Urinary bladder (tissue), 4 donors: ENCODE results near the gene ATP6V0E2. TPM values are rescaled to one million over a fixed set of nuclear protein-coding genes. Genes with fewer than 3 reads are reported as not detected.

Experiments used
- DNase-seq: peaks from one replicate; pipeline ENCODE4 v3.0.0-alpha.2; 2015; ENCODE audit errors: extremely low spot score
- H3K27ac ChIP-seq: one replicate; pipeline ENCODE4 v1.5.1; 2013; ENCODE audit warnings: low read depth, mild to moderate bottlenecking, moderate library complexity
- H3K36me3 ChIP-seq: one replicate; pipeline ENCODE4 v1.6.1; 2013; ENCODE audit warnings: mild to moderate bottlenecking, moderate library complexity; ENCODE audit not compliant: insufficient read depth
- H3K4me1 ChIP-seq: one replicate; pipeline ENCODE4 v1.6.1; 2013; ENCODE audit warnings: mild to moderate bottlenecking, moderate library complexity; ENCODE audit not compliant: insufficient read depth
- H3K4me3 ChIP-seq: one replicate; pipeline ENCODE4 v1.5.1; 2013; ENCODE audit warnings: low read depth, low read length
- WGBS: extraction: QIAGEN DNeasy Blood & Tissue Kit; methylation state at CpG from one replicate; pipeline ENCODE4 v1.1.7; 2013; 5-methylcytosine and 5-hydroxymethylcytosine counted together
- polyA plus RNA-seq: library from polyadenylated mRNA; stranded (reverse); fragments of 200-250 nt; gene quantifications from one replicate; pipeline ENCODE4 v1.2.3, GENCODE V29; 2013
- total RNA-seq: library from RNA; depleted of rRNA; stranded (reverse); fragments of >200 nt; gene quantifications from one replicate; pipeline ENCODE4 v1.2.3, GENCODE V29; 2014
- donor health status: healthy with polysubstance abuse.
- donor health status: healthy.

ATP6V0E2 gene
- total and polyA plus RNA-seq, 2 donors, result 8.2 to 34.3 TPM

DNA sequence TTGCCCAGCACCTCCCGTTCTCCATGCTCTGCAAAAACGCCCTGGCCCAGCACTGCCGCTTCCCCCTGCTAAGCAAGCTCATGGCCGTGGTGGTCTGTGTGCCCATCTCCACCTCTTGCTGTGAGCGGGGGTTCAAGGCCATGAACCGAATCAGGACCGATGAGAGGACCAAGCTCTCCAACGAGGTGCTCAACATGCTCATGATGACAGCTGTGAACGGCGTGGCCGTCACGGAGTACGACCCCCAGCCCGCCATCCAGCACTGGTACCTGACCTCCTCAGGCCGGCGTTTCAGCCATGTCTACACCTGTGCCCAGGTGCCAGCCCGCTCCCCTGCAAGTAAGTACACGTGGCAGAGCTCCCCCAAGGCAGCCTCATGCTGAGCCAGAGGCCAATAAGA lies 11.6 kb upstream of the ATP6V0E2 start:
- H3K27ac ChIP-seq, result no peak overlapping the region
- H3K36me3 ChIP-seq, result peaks cover 6% of the 10 kb centered on the region
- no peak overlapping the region for H3K4me3 ChIP-seq
- no peak for DNase-seq
- WGBS, result 91% methylated on average over 18 of the region's 18 CpGs
- H3K4me1 ChIP-seq, result no peaks in the 10 kb centered on the region

DNA sequence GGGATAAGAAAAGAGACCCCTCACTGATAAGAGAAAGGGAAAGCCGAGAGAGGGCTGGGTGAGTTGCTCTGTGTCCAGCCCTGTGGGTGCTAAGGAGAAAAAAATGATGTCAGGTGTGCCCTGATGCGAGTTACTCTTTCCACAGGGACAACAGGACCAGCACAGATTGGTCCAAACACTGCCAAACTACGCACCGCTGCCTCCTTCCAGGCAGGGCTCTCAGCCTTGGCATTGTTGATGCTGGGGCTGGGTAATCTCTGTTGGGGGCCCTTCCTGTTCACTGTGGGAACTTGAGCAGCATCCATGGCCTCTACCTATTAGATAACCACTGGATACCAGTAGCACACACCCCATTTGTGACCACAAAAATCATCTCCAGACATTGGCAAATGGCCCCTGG lies 10.3 kb upstream of the ATP6V0E2 start:
- Histone ChIP-seq H3K27ac (no peak overlapping the region), H3K4me3 (no peak overlapping the region), H3K36me3 (peaks cover 6% of the 10 kb centered on the region), H3K4me1 (no peaks in the 10 kb centered on the region)
- 94% methylated on average over 4 of the region's 4 CpGs for WGBS
- no peak for DNase-seq

DNA sequence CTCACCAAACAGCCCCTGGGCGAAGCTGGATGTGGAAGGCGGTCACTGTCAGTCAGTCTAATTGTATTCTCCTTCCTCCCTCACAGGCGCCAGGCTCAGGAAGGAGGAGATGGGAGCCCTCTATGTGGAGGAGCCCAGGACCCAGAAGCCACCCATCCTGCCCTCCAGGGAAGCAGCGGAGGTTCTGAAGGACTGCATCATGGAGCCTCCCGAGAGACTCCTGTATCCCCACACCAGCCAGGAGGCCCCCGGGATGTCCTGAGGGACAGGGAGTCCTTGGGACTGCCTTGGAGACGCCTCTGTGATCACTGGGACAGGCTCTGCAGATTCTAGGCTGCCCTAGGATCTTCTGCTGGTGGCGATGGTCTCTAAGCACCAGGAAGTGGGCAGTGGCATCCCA lies 9.7 kb upstream of the ATP6V0E2 start:
- no peaks in the 10 kb centered on the region for H3K4me1 ChIP-seq
- H3K4me3 ChIP-seq, result no peak overlapping the region
- H3K36me3 ChIP-seq, result peaks cover 6% of the 10 kb centered on the region
- WGBS, result 96% methylated on average over 8 of the region's 8 CpGs
- no peak for DNase-seq
- H3K27ac ChIP-seq, result no peak overlapping the region

DNA sequence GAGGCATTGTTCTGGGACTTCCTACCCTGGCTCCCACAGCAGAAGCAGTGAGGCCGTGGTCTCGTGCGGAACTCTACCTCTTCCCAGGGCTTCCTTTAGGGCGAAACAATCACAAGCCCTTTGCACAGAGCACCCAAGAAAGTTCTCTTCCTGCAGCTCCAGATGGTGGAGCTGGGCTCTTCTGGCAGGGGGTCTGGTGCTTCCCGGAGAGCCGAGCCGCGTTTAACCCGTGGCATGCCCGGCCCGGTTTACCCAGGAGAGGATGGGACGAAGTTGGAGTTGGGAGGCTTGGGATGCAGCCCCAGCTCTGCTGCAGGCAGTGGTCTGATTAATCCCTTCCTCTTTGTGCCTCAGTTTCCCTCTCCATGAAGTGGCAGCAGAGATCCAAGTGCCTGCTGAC lies 9.0 kb upstream of the ATP6V0E2 start:
- 96% methylated on average over 12 of the region's 12 CpGs for WGBS
- H3K4me1 ChIP-seq, result no peaks in the 10 kb centered on the region
- DNase-seq, result no peak
- H3K4me3 ChIP-seq, result no peak overlapping the region
- H3K36me3 ChIP-seq, result peaks cover 6% of the 10 kb centered on the region
- no peak overlapping the region for H3K27ac ChIP-seq

DNA sequence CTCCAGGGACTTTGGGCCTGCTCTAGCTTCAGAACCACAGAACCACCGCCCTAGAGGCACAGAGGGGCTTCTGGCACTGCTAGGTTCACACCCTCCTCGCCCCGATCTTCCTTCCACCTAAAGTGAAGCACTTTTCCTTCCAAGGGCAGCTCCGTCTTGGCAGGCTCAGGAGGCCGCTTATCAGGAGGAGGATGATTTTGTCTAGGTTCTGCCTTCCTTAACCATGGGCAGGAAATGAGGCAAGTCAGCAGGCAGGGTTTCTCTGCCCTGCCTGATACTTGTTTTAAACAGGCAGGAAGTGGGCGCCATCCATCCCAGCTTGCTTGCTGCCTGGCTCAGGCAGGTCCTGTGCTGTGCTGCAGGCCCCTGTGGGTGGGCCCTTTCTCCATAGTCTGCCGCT lies 8.3 kb upstream of the ATP6V0E2 start:
- H3K4me1 ChIP-seq, result no peaks in the 10 kb centered on the region
- no peak overlapping the region for H3K27ac ChIP-seq
- H3K4me3 ChIP-seq, result no peak overlapping the region
- DNase-seq, result no peak
- H3K36me3 ChIP-seq, result peaks cover 6% of the 10 kb centered on the region
- 80% methylated on average over 6 of the region's 7 CpGs for WGBS

DNA sequence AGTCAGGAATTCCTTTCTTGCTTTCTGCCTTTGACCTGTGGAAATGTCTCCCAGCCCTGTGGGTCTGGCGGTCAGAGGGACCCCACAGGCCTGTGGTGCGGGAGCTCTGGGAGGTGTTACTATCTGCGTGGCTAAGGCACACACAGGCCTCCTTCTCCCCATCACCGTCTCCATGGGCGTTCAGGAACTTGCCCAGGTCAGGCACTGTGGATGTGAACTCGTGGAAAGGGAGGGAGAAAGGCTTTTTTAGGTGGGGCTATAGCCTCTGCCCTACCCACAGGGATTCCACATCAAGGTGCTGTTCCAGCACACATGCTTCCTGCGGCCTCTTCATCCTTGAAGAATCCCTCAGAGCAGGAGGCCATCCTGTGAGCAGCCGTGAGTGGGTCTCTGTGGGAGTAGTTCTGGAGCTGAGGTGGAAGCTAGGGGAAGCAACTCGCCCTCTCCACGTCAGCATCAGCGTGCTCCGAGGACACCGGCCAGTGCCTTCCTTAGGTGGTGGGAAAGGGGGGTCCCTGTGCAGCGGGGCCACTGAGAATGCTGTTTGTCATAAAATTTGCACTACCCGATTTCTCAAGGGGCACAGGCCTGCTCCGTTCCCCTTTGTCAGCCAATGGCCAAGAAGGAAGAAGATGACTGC lies 7.5 kb upstream of the ATP6V0E2 start:
- DNase-seq, result no peak
- Histone ChIP-seq H3K4me3 (no peak overlapping the region), H3K27ac (no peak overlapping the region), H3K36me3 (peaks cover 6% of the 10 kb centered on the region), H3K4me1 (no peaks in the 10 kb centered on the region)
- WGBS, result 81% methylated on average over 16 of the region's 16 CpGs

DNA sequence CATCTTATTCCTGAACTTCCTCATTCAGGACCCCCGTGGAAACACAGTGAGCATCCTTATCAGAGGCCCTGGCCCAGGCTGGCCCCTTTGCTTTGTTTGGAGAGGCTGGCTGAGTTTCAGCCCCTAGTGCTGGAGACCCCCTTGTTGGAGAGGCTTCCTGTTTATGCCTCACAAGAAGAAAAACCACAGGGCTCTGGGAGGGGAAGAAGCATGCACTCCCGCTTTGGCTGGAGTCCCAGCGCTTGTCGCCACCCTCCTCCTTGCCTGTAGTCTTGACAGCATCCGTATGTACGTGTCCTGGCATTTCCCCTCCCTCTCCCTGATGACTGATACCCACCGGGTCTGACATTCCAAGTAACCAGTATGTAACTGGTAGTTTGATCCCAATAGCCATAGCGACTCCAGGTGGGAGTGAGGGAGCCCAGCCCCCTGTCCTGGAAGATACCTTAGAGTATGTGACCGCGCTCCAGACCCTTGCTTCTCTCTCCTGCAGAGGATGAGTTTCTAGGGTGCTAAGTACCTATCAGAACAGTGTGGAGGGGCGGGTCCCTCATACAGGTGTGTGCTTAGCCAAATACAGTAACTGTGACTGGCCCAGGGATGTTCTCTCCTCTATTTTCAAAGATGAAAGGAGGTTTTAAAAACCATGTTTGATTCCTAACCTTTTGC lies 6.9 kb upstream of the ATP6V0E2 start:
- no peak for DNase-seq
- no peaks in the 10 kb centered on the region for H3K4me1 ChIP-seq
- peaks cover 6% of the 10 kb centered on the region for H3K36me3 ChIP-seq
- 46% methylated on average over 11 of the region's 11 CpGs for WGBS
- no peak overlapping the region for H3K27ac ChIP-seq
- H3K4me3 ChIP-seq, result no peak overlapping the region

DNA sequence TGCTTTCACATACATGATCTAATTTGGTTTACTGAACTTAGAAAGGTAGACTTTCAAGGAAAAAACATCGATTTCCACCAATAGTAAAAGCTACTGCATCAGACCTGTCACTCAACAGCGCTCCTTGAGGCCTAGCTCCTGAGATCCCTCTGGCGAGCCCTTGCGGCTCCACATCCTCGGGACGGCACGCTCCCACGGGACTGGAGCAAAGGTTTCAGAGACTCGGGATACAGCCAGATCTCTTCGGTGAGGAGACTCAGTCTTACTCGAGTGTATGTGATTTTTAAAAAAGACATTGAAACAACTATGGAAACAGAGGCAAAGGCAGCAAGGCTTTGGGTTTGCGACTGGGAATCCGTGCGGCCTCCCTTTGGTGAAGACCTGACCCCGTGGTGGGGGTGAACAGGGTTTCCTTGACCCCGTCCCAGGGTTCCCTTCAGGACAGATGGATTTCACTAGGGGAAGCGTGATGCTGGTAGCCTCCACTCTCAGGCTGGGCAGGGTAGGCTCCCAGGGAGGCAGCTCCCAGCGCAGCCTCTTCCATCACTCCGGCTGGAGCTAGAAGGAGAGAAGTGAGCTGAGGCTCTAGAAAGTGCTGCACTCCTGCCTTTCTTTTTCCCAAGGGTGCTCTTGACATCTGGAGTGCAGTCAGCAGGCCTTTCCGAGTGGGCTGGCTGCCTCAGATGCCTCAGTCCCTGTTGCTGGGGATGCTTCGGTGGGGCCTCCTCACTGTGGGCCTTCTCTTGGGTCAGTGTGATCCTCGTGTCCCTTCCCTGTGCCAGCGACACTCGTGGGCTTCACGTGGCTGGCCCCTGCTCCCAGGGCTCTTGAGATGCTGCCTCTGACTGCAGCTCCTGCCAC lies 5.8 kb upstream of the ATP6V0E2 start:
- 87% methylated on average over 25 of the region's 25 CpGs for WGBS
- DNase-seq, result no peak
- peaks cover 6% of the 10 kb centered on the region for H3K36me3 ChIP-seq
- no peaks in the 10 kb centered on the region for H3K4me1 ChIP-seq
- no peak overlapping the region for H3K4me3 ChIP-seq
- no peak overlapping the region for H3K27ac ChIP-seq

DNA sequence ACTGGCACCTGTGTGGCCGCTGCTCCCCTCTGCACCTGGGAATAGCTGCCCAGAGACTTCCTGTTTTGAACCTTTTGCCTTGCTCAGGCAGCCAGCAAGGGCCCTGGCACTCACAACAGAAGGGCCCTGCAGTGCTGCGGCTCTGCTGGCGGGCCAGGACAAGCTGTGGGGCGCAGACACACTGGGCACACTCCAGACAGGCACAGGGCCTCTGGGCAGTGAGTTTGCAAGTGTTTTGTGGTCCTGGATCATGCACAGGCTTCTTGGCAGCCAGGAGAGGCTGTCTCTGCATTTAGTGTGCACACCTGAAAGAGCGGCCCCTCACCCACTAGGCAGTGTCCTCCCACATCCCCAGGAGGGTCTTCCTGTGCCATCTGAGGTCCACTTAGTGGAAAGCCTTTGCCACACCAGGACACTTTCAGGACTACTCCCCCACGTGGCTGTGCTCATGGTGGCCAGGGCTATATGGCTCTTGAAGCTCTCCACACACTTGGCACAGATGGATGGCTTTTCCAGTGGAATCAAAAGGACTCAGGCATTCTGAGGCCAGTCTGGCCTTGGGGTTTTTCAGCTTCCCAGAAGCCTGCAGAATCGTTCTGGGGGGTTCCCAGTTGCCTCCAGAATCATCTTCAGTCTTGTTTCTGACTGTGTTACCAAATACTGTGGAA lies 5.0 kb upstream of the ATP6V0E2 start:
- 80% methylated on average over 7 of the region's 7 CpGs for WGBS
- H3K4me3 ChIP-seq, result no peak overlapping the region
- no peaks in the 10 kb centered on the region for H3K4me1 ChIP-seq
- H3K27ac ChIP-seq, result no peak overlapping the region
- no peak for DNase-seq
- H3K36me3 ChIP-seq, result peaks cover 3% of the 10 kb centered on the region

DNA sequence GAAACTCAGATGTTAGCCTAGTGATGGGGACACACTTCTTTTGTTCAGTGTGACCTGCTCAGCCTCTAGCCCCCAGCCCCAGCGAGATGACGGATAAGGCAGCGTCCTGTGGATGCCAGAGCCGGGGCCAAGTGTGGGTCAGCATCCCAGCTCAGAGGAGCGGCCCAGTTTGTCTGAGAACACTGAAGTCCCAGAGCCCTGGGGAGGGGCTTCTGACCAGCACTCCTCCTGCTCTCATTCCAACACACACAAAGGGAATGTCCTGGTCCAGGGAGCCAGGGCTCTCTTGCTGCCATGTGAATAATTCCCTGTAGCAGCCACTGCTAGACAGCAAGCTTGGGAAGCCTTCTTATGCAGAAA lies 4.5 kb upstream of the ATP6V0E2 start:
- Histone ChIP-seq H3K4me1 (no peaks in the 10 kb centered on the region), H3K4me3 (no peak overlapping the region), H3K36me3 (no peaks in the 10 kb centered on the region), H3K27ac (no peak overlapping the region)
- no peak for DNase-seq
- WGBS, result 87% methylated on average over 5 of the region's 5 CpGs

DNA sequence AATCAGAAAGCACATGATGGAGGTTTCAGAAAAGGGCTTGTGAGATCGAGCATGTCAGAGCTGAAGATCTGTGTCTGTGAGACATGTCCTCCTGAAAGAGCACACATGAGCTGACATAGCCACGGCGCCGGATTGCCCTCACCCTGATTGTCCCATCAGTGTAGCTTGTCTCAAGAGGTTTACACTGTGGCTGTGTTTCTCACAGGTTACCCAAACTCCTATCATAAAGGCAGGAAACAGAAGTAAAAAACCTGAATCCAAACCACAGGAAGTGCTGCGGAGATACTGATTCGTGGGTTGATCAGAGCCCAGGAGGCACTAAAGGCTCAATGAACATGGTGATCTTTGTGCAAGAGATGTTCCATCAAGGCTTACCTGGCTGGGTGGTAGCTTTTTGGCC lies 3.9 kb upstream of the ATP6V0E2 start:
- DNase-seq, result no peak
- Histone ChIP-seq H3K4me3 (no peak overlapping the region), H3K27ac (no peak overlapping the region), H3K4me1 (no peaks in the 10 kb centered on the region), H3K36me3 (no peaks in the 10 kb centered on the region)
- WGBS, result 80% methylated on average over 6 of the region's 6 CpGs

DNA sequence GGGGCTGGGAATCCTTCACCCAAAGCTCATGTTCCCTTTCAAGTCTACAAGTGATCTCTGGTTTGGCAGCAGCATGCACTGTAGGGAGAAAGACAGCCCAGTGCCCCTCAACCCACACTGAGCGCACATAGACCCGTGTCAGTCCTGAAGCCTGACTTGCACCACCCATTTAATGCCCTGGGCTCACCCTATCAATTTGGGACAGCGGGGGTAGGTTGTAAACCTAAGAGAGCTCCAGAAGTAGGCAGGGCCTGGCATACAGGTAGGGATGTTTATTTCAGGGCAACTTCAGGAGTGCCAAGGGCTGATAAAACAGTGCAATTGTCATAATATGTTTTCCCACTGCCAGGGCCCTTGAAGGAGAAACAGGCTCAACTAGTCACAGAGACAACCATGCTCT lies 3.5 kb upstream of the ATP6V0E2 start:
- DNase-seq, result no peak
- H3K27ac ChIP-seq, result no peak overlapping the region
- H3K36me3 ChIP-seq, result no peaks in the 10 kb centered on the region
- WGBS, result 89% methylated on average over 3 of the region's 3 CpGs
- no peaks in the 10 kb centered on the region for H3K4me1 ChIP-seq
- no peak overlapping the region for H3K4me3 ChIP-seq

DNA sequence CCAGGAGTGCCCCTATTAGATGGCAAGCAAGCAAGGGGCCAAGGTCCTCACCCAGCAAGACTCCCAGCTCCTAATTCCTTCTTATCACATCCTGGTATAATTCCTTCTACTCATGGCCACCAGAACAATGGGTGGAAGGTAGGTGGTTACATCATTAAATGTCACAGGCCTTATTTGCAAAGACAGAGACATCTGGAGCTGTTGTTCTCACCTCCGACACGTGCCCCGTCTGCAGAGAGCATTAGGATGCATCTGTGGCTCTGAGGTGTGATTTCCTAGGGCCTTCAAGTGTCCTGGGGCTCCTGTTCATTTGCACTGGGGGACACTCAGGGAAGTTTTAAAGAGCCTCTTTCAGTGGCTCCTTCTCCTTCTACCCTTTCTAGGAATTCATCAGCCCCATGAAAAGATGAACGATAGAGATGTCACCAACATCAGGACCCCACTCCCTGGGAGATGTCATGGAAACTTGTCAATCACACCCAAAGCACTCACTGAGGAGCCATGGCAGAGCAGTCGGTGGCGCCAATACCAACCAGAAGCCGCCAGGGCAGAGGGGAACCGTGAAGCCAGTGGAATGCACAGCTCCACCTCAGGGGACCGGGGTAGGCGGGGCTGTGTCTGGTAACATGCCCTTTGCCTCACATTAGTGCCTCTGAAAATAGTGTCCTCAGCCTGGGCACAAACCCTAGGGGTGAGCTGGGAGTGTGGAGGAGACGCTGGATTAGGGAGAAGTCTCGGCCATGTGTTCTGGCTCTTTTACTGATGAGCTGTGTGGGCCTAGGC lies 2.9 kb upstream of the ATP6V0E2 start:
- Histone ChIP-seq H3K4me1 (no peaks in the 10 kb centered on the region), H3K4me3 (no peak overlapping the region), H3K27ac (no peak overlapping the region), H3K36me3 (no peaks in the 10 kb centered on the region)
- whole genome bisulfite sequencing, result 90% methylated on average over 12 of the region's 12 CpGs
- no peak for DNase-seq
